HEK293 (cell line): ENCODE measurements around the gene DDX39A.

ENCODE experiments used
- CTCF ChIA-PET: fragments of 350-600 bp; formaldehyde crosslinking; extraction: SDS; loops from one replicate; lab custom pipeline; 2021; ENCODE audit warnings: antibody characterized with exemption; lab: Yijun Ruan, JAX
- POLR2A ChIA-PET: fragments of 300-600 bp; formaldehyde crosslinking; extraction: SDS; loops from one replicate; lab custom pipeline; 2020; ENCODE audit warnings: antibody characterized with exemption, inconsistent platforms; lab: Yijun Ruan, JAX
- H3K27ac ChIP-seq: fragments of 200-500 bp; sonication (Bioruptor generic); 2 replicates; pipeline ENCODE4 v1.5.1; 2014; ENCODE audit warnings: low read depth, low read length, control low read depth, inconsistent platforms; ENCODE audit errors: extremely low read depth
- H3K36me3 ChIP-seq, 2 experiments: fragments of 200-500 bp in 1 of 2; sonication (Bioruptor generic) in 1 of 2; 1 replicate in 1 of 2; 2 replicates in 1 of 2; pipeline ENCODE4 v1.5.1; 2014 to 2017; ENCODE audit warnings: inconsistent platforms in 2 of 2, low read length in 2 of 2; ENCODE audit not compliant: control insufficient read depth in 2 of 2, insufficient read depth in 1 of 2
- H3K4me1 ChIP-seq: fragments of 200-500 bp; sonication (Bioruptor generic); 2 replicates; pipeline ENCODE4 v1.5.1; 2014; ENCODE audit warnings: mild to moderate bottlenecking, low read length, inconsistent platforms; ENCODE audit not compliant: control insufficient read depth, insufficient read depth
- H3K4me3 ChIP-seq: 2 replicates; pipeline ENCODE4 v1.5.1; 2011; ENCODE audit warnings: low read depth, mild to moderate bottlenecking, control low read depth, low read length, moderate library complexity
- H3K9me3 ChIP-seq: fragments of 200-500 bp; sonication (Bioruptor generic); 2 replicates; pipeline ENCODE4 v1.5.1; 2014; ENCODE audit warnings: low read depth, low read length, inconsistent platforms; ENCODE audit not compliant: control insufficient read depth, insufficient read depth
- AEBP2 ChIP-seq: fragments of 450-650 bp; formaldehyde crosslinking; IDR thresholded peaks from 2 replicates; pipeline ENCODE4 v1.5.1; 2016; ENCODE audit warnings: missing biosample characterization, missing genetic modification characterization, borderline replicate concordance
- ELK4 ChIP-seq: IDR thresholded peaks from 2 replicates; pipeline ENCODE4 v1.6.1; 2011; ENCODE audit warnings: mild to moderate bottlenecking, low read depth, low read length, borderline replicate concordance
- GLIS1 ChIP-seq: fragments of 450-650 bp; formaldehyde crosslinking; IDR thresholded peaks from 2 replicates; pipeline ENCODE4 v1.5.1; 2016; ENCODE audit warnings: missing biosample characterization, missing genetic modification characterization
- HOXC10 ChIP-seq: sonication (generic); formaldehyde crosslinking; IDR thresholded peaks from 2 replicates; pipeline ENCODE4 v1.8.1; 2023; ENCODE audit warnings: mild to moderate bottlenecking, missing genetic modification reagents
- HOXD13 ChIP-seq: sonication (generic); formaldehyde crosslinking; IDR thresholded peaks from 2 replicates; pipeline ENCODE4 v1.8.0; 2022; ENCODE audit warnings: missing genetic modification reagents, borderline replicate concordance
- IKZF3 ChIP-seq: fragments of 450-650 bp; IDR thresholded peaks from 2 replicates; pipeline ENCODE4 v1.5.0; 2018; ENCODE audit warnings: missing biosample characterization, mild to moderate bottlenecking, missing genetic modification characterization, moderate library complexity
- KLF1 ChIP-seq: fragments of 450-650 bp; formaldehyde crosslinking; IDR thresholded peaks from 2 replicates; pipeline ENCODE4 v1.5.1; 2016; ENCODE audit warnings: missing biosample characterization, missing genetic modification characterization
- KLF17 ChIP-seq: fragments of 450-650 bp; formaldehyde crosslinking; IDR thresholded peaks from 2 replicates; pipeline ENCODE4 v1.5.1; 2016; ENCODE audit warnings: missing biosample characterization, missing genetic modification characterization
- OVOL3 ChIP-seq: fragments of 450-650 bp; formaldehyde crosslinking; IDR thresholded peaks from 2 replicates; pipeline ENCODE4 v1.5.1; 2016; ENCODE audit warnings: missing biosample characterization, missing genetic modification characterization
- PRDM10 ChIP-seq: fragments of 450-650 bp; formaldehyde crosslinking; IDR thresholded peaks from 2 replicates; pipeline ENCODE4 v1.5.1; 2016; ENCODE audit warnings: missing biosample characterization, missing genetic modification characterization
- SP2 ChIP-seq: fragments of 450-650 bp; formaldehyde crosslinking; IDR thresholded peaks from 2 replicates; pipeline ENCODE4 v1.5.1; 2016; ENCODE audit warnings: missing biosample characterization, missing genetic modification characterization
- ZFHX2 ChIP-seq: fragments of 450-650 bp; formaldehyde crosslinking; conservative IDR thresholded peaks from 2 replicates; pipeline ENCODE4 v1.5.1; 2016; ENCODE audit warnings: missing biosample characterization, missing genetic modification characterization
- ZIC2 ChIP-seq: fragments of 450-650 bp; formaldehyde crosslinking; IDR thresholded peaks from 2 replicates; pipeline ENCODE4 v1.5.1; 2016; ENCODE audit warnings: missing biosample characterization, missing genetic modification characterization
- ZNF202 ChIP-seq: fragments of 450-650 bp; formaldehyde crosslinking; IDR thresholded peaks from 2 replicates; pipeline ENCODE4 v1.5.1; 2016; ENCODE audit warnings: missing biosample characterization, missing genetic modification characterization, borderline replicate concordance
- ZNF266 ChIP-seq: fragments of 450-650 bp; formaldehyde crosslinking; IDR thresholded peaks from 2 replicates; pipeline ENCODE4 v1.5.1; 2016; ENCODE audit warnings: missing biosample characterization, missing genetic modification characterization, low read depth
- ZNF394 ChIP-seq: fragments of 450-650 bp; formaldehyde crosslinking; IDR thresholded peaks from 2 replicates; pipeline ENCODE4 v1.5.1; 2016; ENCODE audit warnings: missing biosample characterization, missing genetic modification characterization, mild to moderate bottlenecking, moderate library complexity, borderline replicate concordance
- ZNF426 ChIP-seq: fragments of 450-650 bp; formaldehyde crosslinking; IDR thresholded peaks from 2 replicates; pipeline ENCODE4 v1.5.1; 2017; ENCODE audit warnings: missing biosample characterization, missing genetic modification characterization, mild to moderate bottlenecking, inconsistent platforms, moderate library complexity
- ZNF488 ChIP-seq: fragments of 450-650 bp; formaldehyde crosslinking; IDR thresholded peaks from 2 replicates; pipeline ENCODE4 v1.5.1; 2016; ENCODE audit warnings: missing biosample characterization, missing genetic modification characterization
- ZNF600 ChIP-seq: fragments of 450-650 bp; formaldehyde crosslinking; IDR thresholded peaks from 2 replicates; pipeline ENCODE4 v1.5.1; 2016; ENCODE audit warnings: missing biosample characterization, missing genetic modification characterization
- ZNF701 ChIP-seq: fragments of 450-650 bp; formaldehyde crosslinking; IDR thresholded peaks from 2 replicates; pipeline ENCODE4 v1.5.1; 2016; ENCODE audit warnings: missing biosample characterization, missing genetic modification characterization
- ZNF776 ChIP-seq: fragments of 450-650 bp; formaldehyde crosslinking; IDR thresholded peaks from 2 replicates; pipeline ENCODE4 v1.5.0; 2017; ENCODE audit warnings: missing biosample characterization, missing genetic modification characterization, borderline replicate concordance
- ZNF830 ChIP-seq: fragments of 450-650 bp; IDR thresholded peaks from 2 replicates; pipeline ENCODE4 v1.5.0; 2018; ENCODE audit warnings: missing biosample characterization, missing genetic modification characterization, low read depth, mild to moderate bottlenecking, moderate library complexity
- ZSCAN23 ChIP-seq: fragments of 450-650 bp; formaldehyde crosslinking; IDR thresholded peaks from 2 replicates; pipeline ENCODE4 v1.5.1; 2016; ENCODE audit warnings: missing biosample characterization, missing genetic modification characterization

The DDX39A gene

GRCh38 chr19:14416817-14417231 lies 2.3 kb downstream of the DDX39A start:
- no peak overlapping the region for H3K4me3 ChIP-seq
- peaks cover 24 to 41% of the 10 kb centered on the region in 2 experiments for H3K36me3 ChIP-seq
- H3K4me1 ChIP-seq, result peaks cover 17% of the 10 kb centered on the region
- no peaks in the 10 kb centered on the region for H3K9me3 ChIP-seq
- TF ChIP-seq ZFHX2, result no peak
- TF ChIP-seq ZNF701, result no peak
- TF ChIP-seq ZNF776, result no peak
- peak; percentile 24; the same call in 1 of the 2 replicates for TF ChIP-seq ZIC2 (tag by site-specific recombination)
- peak; percentile 72 for TF ChIP-seq GLIS1 (tag by site-specific recombination)
- TF ChIP-seq HOXD13, result no peak
- peak; percentile 76 for TF ChIP-seq SP2
- TF ChIP-seq ZSCAN23 (tag by site-specific recombination), result no peak
- TF ChIP-seq ZNF830 (tag by site-specific recombination), result no peak
- no peak for TF ChIP-seq ZNF394 (tag by site-specific recombination)
- no peak for TF ChIP-seq ZNF202
- TF ChIP-seq OVOL3 (tag by site-specific recombination), result no peak
- TF ChIP-seq ELK4, result no peak
- TF ChIP-seq IKZF3 (tag by site-specific recombination), result no peak
- no peak for TF ChIP-seq AEBP2
- TF ChIP-seq PRDM10 (tag by site-specific recombination), result peak; percentile 43; the same call in 1 of the 2 replicates
- TF ChIP-seq ZNF600 (tag by site-specific recombination), result 0 out of 2 replicates have a peak, but pooled peaks have one; percentile 30
- TF ChIP-seq ZNF488, result no peak
- no peak for TF ChIP-seq HOXC10 (CRISPR knock-in tag)
- no peak for TF ChIP-seq ZNF266
- TF ChIP-seq KLF17 (tag by site-specific recombination), result peak; percentile 66; the same call in 1 of the 2 replicates
- peak; percentile 87 for TF ChIP-seq KLF1
- no peak for TF ChIP-seq ZNF426 (tag by site-specific recombination)
- TF ChIP-seq, all 188 proteins: peak for 7
- ChIA-PET POLR2A (interaction anchor here (0.6 kb wide), 1 partner anchor 55 kb away, joined by 3 read pairs; no protein-coding TSS in a partner anchor), CTCF (interaction anchor here (1.2 to 3.3 kb wide), 4 partner anchors 11 to 280 kb away, joined by 4 to 19 read pairs (median 6); partner anchors contain the start of gene ASF1B)
- H3K27ac ChIP-seq, result 0 out of 2 replicates have a peak overlapping the region, but pooled peaks have one; percentile 53
